NT2/D1 (cell line): ENCODE results near the gene BAG3.

ENCODE experiments used
- SUZ12 ChIP-seq: IDR thresholded peaks from 2 replicates; pipeline ENCODE4 v1.6.1; 2011; ENCODE audit not compliant: insufficient read length, insufficient read depth; ENCODE audit errors: extremely low read depth
- YY1 ChIP-seq: IDR thresholded peaks from 2 replicates; pipeline ENCODE4 v1.6.1; 2011; ENCODE audit not compliant: insufficient read length, insufficient read depth
- ZNF274 ChIP-seq: IDR thresholded peaks from 2 replicates; pipeline ENCODE4 v1.6.1; 2011; ENCODE audit warnings: mild to moderate bottlenecking, low read depth, low read length

- no peak for TF ChIP-seq ZNF274
- TF ChIP-seq YY1: no peak
- TF ChIP-seq SUZ12: no peak
Measured at GRCh38 chr10:119620241-119621077, 30.7 kb upstream of the BAG3 start.
